Fibroblast of skin of scalp (primary cell): Measurements from ENCODE around the gene PTPRN2.
"Not testable (repeated sequence)": the region's sequence is repeated elsewhere in the genome, so short reads cannot be mapped to it uniquely, and the experiment has no call there.

Source experiments
- DNase-seq: peaks from one replicate; pipeline ENCODE4 v3.0.0-alpha.2; 2013

PTPRN2 gene

DNA sequence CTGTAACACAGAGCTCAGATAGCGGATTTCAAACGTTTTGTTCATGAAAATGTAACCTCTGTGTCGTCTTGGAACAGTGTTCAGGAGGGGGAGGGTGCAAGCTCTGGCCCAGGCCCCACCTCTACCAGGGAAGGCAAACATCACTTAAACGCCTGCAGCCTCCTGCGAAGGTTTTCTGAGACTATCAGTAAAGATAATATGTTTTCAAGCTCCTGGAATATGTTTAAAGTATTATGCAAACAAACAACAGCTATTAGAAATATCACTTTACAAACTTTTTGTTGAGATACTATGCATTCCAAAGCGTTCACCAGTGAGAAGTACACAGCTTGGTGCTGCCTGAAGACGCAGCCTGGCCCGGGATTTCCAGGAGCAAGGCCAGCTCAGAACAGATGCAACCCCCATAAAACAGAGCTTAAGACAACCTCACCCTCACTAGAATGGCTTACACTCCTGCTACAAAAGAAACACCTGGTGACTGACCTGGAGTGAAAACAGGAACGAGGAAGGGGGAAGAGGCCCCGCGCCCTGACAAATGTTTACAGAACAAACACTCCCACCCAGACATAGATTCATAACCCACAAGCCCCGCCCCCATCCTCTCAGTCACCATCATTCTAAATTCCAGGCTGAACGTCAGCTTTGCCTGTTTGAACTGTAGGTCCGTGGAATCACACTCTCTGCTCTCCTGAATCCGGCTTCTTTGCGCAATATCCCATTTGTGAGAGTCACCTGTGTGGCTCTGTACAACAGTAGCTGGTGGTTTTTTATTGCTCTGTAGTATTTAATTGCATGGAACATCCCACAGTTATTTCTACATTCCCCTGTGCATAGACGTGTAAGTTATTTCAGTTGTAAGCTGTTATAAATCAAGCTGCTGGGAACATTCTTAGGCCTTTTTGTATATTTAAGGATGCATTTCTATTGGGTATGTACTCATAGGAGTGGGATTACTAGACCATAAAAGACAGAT is 155.0 kb downstream of the PTPRN2 start:
- DNase-seq = no peak

DNA sequence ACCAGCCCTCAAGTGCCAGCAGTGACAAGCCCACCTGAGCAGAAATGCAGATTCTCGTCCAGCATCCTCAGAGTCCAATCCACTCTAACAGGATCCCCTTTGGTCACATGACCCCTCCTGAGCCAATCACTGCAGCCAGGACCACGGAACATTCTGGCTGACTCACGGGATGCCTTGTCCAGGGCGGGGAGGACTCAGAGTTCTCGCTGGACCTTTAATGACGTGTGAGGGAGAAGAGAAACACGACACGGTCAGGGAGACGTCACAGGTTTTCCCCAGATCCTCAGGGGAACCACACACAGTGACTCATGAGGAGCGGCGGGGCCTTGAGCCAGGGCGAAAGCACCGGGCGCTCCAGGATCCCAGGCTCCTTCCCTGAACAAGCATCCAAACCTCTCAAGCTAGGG is 155.7 kb downstream of the PTPRN2 start:
- peak; percentile 61 for DNase-seq

DNA sequence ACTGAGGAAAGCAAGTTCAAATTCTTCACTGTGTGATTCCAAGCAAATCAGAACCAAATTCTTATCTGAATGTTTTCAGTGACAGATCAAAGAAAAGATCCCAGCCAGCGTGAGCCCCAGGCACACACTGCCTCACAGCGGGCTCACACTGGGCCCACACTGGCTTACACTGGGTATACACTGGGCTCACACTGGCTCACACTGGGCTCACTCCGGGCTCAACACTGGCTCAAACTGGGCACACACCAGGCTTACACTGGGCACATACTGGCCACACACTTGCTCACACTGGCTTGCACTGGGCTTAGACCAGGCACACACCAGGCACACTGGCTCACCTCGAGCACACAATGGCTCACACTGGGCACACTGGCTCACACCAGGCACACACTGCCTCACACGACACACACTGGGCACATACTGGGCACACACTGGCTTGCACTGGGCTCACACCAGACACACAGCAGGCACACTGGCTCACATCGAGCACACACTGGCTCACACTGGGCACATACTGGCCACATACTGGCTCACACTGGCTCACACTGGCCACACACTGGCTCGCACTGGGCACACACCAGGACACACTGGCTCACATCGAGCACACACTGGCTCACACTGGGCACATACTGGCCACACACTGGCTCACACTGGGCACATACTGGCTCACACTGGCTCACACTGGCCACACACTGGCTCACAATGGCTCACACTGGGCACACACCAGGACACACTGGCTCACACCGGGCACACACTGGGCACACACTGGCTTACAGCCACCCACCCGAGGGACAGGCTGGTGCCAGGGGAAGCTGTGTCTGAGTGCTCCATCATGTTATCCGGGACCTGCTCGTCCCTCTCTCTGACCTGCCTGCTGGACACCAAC is 156.3 kb downstream of the PTPRN2 start:
- no peak for DNase-seq

DNA sequence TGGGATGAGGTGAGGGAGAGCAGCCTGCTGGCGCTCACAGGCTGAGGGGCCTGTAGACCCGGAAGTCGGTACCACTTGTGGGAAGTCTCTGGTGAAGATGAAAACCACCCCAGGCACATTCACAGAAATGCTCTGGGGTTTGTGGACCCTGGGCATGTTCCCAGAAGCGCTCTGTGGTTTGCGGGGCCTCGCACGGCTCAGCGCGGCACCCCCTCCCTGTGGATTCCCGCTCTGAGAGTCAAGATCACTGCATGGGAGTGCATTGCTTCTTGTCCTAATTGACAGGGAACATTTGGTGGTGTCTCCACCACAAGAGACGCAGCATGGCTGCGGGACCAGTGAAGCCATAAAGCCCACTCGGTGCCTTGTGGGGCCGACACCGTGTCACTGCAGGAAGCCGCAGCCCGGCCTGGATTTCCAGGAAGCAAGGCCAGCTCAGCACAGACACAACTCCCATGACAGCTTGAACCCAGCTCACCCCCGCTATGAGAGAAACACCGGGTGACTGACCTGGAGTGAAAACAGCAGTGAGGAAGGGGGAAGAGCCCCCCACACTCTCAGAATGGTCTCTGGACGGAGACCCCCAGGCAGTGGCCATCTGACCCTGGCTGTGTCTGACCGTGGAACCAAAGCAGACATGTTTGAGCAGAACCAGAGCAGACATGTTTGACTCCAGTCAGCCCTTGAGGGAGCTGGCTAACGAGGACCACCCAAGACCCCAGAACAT is 157.2 kb downstream of the PTPRN2 start:
- no peak for DNase-seq

DNA sequence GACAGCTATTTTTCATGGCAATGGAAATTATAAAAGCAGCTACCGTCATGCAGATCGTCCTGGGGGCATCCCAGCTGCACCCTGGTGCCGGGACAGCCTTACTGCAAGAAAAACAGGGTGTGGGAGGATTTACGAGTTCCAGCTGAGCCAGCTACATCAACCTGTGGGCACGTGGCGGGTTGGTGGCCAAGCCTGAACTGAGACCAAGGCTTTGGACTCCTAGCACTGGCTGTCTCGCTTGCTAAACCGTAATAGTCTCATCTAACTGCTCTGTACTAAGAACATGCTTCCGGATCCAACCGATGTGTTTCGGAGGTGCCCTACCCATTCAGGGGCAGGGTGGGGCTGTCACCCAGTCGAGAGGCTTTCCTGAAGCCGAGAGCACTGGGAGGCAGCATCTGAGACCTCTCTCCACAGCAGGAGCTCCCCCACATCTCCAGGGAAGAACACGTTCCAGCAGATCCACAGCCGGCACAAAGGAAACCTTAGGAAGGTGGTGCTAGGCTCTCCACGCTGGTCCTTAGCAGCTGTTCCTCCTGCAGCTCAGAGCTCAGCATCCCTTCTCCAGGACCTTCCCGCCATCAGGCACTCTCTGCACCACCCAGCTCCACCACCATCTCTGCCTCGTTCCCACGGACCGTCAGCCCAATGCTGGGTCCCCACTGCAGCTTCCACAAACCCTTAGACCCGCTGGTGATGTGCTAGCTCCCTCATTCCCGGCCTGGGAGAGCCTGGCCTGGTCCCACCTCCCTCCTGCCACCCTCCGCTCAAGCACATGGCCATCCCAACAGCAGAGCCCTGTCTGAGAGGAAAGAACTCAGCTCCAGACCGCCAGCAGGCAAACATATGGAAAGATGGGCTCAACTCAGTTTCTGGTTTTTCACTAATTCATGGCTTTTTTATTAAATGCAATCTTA is 158.5 kb downstream of the PTPRN2 start:
- DNase-seq = no peak

DNA sequence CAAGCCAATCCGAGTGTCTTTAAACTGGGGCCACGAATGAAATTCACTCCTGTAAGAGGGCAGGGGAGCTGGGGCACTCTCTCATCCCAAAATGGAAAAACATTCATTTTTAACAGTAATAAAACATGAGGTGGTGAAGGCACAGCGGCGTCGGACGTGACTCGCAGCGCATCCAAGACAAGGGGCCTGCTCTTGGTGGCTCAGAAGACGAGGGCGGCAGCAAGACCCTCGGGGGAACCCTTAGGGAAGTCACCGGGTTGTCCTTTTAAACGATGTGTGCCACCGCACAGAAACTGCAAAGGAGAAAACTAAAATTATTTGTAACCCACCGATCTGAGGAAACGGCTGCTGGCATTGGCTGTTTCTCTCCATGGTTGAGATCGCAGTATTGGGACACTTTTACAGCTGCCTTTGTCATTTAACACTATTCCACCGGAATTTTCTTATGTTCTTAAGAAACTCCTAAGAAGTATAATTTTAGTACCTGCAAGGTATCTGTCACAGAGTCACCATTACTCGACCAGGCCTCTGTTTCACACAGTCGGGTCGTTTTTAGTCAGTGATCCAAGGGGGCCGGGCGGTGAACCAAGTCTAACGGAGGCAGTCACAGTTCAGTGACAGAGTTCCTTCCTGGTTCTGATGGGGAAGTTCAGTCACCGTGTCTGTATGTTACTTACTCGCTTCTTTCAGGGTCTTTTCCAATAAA is 159.3 kb downstream of the PTPRN2 start:
- no peak for DNase-seq

DNA sequence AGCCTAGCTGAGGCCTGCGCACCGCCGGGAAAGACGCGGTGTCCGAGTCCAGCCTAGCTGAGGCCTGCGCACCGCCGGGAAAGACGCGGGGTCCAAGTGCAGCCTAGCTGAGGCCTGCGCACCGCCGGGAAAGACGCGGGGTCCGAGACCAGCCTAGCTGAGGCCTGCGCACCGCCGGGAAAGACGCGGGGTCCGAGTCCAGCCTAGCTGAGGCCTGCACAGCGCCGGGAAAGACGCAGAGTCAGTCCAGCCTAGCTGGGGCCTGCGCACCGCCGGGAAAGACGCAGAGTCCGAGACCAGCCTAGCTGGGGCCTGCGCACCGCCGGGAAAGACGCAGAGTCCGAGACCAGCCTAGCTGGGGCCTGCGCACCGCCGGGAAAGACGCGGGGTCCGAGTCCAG is 161.9 kb downstream of the PTPRN2 start:
- not testable (repeated sequence) for DNase-seq

DNA sequence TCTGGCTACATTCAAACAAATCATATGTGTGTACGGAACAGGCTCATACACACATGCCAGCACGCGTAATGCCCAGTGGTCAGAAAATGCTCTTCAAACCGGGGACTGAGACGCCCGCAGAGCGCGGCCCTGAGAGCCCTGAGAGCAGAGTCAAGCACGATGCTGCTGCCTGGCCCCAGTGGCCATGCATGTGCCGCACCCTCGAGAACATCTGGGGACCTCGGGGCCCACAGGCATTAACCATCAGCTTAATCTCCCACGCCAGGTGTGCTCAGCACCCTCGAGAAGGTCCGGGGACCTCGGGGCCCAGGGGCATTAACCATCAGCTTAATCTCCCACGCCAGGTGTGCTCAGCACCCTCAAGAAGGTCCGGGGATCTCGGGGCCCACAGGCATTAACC is 163.1 kb downstream of the PTPRN2 start:
- no peak for DNase-seq

DNA sequence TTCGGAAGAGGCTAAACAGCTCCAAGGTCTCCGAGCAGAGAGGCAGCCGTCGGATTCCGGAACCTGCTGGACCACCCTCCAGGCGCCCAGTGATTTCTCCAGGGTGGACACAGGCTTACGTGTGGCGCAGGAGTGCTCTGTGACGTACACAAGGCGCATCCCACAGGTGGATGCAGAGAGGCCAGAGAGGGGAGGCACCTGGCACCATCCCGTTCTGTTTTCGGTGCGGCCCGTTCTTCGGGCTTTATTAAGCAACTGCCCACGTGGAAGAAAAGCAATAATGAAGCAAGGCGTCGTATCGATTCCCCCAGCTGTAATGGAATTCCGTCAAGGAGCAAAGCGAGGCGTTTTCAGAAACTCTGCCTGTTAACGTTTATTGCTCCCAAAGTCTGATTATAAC is 163.6 kb downstream of the PTPRN2 start:
- DNase-seq = no peak

DNA sequence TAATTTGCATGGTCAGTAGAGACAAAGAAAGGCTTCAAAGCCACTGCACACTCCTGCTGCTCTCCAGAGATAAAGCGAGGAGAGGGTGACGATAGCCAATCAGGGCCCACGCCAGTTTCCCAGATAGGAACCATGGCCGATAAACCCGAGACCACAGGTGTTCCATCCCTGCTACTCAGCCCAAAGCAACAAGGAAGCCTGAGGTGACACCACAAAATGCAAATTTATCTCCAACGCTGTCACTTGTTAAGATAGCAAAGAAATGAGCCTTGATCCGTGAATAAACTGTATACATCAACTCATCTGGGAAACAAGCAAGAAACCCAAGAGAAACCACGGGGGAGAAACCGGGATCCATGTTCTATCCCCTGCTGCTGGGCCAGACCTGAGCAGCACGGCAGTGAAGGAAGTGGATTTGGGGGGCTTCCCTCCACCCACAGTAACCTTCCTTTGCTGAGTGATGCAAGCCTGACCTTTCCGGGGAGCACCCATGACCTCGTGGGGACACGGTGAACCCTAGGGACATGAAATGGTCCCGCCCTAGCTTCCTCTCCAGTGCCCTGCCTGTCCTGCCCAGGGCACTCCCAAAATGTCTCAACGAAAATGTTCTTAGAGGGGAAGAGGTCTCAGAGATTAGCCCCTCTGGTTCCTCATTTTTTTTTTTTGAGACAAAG is 164.6 kb downstream of the PTPRN2 start:
- no peak for DNase-seq

DNA sequence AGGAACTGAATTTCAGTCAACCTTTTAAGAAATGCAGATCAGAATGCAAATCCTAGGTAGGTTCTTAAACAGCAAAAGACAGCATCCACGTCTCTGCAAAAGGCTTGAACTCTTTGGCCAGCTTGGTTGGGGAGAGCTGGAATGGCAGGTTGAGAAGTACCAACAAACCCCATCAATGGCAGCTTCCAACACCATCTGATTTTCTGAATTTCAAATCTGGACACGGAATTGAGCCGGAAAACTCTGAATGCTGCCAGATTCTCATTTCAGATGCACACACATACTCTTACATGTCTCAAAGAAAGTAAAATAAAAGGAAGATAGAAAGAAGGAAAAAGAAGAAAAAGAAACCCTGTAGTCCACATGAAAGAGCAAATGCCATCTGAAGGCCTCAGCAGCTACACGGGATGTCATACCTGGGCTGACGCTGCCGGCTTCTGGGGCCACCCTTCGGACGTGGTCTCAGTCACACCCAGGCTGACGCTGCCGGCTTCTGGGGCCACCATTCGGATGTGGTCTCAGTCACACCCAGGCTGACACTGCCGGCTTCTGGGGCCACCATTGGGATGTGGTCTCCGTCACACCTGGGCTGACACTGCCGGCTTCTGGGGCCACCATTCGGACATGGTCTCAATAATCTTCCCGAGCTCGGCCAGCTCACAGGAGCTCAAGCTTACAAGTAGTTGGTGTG is 165.3 kb downstream of the PTPRN2 start:
- DNase-seq = no peak

DNA sequence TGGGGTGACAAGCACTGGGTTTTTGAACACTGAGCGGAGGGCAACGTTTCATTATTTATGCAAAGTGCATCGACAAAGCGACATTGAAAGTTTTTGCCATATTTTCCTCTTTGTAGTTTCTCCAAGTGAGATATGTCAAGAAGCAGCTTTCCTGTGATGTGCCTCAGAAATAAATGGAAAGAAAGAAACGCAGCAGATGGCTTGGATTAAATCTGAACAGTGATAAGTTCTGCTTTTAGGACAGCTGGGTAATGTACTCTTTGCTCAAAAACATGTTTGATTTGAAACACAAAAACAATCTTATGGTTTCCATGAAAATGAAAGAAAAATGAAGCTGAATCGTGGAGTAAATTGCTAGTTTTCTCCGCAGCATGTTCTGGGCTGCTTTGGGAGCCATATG is 166.3 kb downstream of the PTPRN2 start:
- no peak for DNase-seq

DNA sequence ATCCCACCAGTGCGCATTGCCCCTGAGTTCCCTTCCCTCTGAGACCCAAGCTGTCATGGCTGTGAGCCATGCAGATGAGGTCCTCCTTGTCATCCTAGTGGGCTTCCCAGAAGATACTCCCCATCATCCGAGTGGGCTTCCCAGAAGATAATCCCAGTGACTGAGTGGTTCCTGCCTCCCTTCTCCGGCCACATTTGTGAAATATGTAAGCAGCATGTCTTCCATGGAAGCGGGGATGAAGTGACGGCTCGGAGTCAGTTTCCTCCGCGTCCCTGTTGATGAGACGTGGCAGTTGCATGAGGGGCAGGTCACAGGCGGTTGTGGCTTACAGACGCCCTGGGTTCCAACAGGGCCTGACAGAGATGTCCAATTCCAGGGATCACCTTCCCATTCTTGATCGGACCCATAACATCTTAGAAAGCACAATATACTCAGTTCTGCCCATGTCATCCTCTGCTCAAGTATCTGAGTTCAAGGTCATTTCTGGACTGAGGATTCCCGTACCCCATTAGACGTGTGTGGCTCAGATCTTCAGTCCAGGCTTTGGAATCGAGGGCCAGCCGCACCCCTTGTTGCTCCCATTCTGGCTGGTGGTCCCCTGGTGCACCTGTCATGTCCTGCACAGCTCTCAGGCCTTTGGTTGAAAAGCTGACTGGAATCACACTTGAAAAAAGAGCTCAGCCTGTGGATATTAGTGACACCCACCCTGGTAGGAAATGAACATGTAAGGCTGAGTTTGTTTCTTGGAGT is 166.9 kb downstream of the PTPRN2 start:
- no peak for DNase-seq

DNA sequence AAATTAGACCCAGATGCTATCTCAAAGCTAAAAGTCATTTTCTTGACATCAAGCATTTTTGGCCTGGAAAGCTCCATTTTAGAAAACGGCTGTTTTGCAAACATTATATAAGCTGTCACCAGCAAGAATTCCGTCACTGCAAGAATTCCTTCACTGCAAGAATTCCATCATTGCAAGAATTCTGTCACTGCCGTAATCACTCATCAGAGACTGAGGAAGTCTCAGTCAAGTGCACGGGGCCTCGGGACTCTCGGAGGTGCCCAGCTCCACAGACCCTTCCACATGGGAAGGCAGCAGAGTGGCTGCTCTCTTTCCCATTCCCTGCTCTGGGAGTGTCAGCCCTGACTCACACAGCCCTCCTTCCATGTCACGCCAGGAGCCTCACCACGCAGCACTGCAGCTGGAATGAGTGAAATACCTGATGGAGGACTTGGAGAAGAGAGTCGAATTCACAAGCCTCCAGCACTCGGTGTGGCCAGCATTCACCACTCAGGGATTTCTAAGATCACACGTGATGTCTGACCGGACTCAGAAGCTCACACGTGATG is 168.3 kb downstream of the PTPRN2 start:
- DNase-seq = no peak

DNA sequence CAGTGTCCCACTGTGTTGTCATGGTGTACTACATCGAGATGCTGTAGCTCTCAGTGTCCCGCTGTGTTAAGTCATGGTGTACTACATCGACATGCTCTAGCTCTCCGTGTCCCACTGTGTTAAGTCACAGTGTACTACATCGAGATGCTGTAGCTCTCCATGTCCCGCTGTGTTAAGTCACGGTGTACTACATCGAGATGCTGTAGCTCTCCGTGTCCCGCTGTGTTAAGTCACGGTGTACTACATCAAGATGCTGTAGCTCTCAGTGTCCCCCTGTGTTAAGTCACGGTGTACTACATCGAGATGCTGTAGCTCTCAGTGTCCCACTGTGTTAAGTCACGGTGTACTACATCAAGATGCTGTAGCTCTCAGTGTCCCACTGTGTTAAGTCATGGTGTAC is 169.2 kb downstream of the PTPRN2 start:
- not testable (repeated sequence) for DNase-seq

DNA sequence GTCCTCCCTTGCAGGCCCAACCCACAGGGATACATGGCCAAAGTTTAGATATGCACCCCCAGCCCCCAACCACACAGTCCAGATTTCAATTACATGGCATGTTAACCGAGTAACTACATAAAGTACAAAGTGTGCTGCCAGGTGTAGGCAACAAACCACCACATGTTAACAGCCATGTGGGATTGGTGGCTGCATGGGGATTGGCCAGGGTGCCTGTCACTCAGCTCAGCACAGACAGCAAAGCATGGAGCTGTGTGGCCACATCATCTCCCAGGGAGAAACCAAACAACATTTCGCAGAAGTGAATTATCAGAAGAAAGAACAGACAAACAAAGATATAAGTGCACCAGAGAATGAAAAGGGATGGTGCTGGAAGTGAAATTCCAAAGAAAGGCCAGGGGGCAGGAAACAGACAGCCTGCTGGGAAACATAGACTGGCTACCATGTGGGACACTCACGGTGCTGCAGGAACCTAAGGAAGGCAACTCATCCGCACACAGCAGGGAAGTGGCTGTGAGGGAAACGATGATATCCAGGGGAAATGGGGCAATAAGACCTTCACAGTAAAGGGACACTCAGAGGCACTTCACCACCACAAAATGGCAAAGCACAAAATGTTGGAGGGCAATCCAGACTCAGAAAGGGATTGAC is 171.2 kb downstream of the PTPRN2 start:
- no peak for DNase-seq

DNA sequence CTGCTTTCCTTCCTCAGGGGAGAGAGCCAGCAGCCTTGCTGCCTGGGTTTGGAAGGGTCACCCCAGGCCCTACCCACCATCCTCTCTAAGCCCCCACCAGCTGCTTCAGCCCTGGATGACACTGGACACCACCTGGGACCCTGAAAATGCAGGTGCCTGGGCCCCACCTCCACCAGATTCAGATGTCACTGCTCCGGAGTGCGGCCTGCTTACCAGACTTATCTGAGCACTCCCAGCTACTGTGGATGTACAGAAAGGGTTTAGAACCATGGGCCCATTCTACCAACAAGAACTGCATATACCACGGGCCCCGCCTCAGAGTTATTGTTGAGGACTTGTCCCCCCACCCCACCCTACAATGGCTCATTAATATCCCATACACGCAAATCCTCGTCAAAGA is 172.3 kb downstream of the PTPRN2 start:
- no peak for DNase-seq

DNA sequence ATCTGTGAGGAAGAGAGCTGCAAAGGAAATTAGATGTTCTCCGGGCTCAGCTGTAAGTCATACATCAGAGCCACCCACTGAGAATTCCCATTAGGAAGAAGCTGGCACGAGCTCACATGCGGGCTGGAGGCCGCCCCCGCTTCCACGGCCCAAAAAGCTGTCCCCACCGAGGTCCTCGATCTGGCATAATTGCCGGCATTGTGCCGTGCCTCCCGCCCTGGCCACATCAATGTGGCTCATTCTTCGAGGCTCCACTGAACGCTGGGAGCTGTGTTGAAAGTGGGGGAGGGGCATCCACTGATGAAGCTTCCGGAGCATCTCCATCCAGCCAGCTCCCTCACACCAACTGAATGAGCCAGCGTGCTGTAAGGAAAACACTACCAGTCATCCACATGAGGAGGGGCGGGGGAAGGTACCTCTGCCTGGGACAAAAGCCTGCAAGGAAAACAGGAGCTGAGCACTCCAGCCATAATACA is 173.1 kb downstream of the PTPRN2 start:
- peak; percentile 71 for DNase-seq
